GM18511 (cell line): Measurements from ENCODE around the gene KLHL22.
"Not testable (repeated sequence)": the region's sequence is repeated elsewhere in the genome, so short reads cannot be mapped to it uniquely, and the experiment has no call there.

Experiments
- ATAC-seq: cut with Tn5 transposase; IDR thresholded peaks from one replicate; pipeline ENCODE4 v1.9.1; 2021; ENCODE audit warnings: mild to moderate bottlenecking, moderate library complexity; ENCODE audit not compliant: unreplicated experiment

Gene KLHL22

DNA sequence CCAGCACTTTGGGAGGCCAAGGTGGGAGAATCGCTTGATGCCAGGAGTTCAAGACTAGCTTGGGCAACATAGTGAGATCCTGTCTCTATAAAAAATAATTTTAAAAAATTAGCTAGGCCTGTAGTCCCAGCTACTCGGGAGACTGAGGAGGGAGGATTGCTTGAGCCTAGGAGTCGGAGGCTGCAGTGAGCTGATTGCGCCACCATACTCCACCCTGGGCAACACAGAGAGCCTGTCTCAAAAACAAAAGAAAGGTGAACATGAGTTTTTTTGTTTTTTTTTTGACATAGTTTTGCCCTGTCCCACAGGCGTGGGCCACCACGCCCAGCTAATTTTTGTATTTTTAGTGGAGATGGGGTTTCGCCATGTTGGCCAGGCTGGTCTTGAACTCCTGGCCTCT, 29.5 kb upstream of the KLHL22 start:
- ATAC-seq = no peak

DNA sequence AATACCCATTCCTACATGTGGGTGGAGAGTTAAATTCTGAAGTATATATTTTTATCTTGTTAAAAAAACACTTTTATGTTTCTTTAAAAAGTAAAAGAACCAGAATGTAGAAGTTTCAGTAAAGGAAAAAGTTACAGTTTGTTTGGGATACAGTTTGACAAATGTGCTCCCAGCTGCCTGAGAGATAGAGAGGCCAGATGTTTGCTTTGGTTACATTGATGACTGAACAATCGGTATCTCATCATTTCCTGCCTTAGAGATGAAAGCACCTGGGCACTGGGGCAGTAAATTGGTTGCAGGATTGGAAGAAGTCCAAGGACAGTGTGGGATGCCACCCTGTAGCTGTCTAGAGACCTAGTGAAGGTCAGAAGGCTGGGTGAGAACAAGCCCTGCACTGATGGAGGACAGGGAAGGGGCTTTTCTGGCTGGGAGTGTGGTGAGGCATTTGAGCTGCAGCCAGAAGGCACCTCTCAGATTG, 28.4 kb upstream of the KLHL22 start:
- ATAC-seq = no peak

DNA sequence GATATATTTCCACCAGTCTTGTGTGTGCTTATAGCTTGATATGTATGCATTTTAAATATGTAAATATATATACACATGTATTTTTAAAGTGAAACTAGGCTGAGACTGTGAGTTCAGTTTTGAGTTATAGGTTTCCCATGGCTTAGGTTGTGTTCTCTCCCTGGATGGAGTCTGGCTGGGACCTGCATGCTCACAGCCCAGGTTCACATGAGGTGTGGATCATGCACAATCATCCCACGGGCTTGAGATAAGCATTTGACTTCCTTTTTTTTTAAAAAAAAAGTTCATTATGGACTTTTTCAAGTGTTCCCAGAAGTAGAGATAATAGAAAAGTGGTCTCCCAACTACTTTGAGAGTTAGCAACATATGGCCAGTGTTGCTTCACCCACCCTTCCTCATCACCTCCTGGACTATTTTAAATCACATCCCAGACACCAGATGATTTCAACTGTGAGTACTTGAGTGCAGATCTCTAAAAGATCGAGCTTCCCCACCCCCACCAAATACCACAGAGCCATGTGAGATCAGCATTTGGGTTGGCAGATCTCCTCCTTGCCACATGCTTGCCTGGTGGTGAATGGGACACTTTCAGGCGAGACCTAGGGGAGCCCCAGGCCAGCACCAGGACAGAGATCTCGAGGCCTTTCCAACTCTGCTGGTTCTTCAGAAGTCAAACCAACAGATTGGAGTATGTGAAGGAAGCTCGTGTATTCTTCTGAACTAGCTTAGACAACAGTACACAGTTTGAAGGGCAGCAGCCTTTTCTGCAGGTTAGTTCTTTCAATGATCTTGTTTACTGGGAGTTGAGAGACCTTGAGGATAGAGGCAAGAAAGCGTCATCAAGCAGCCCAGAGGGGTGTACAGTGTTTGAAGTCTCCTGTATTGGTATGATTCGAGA, 27.7 kb upstream of the KLHL22 start:
- no peak for ATAC-seq

DNA sequence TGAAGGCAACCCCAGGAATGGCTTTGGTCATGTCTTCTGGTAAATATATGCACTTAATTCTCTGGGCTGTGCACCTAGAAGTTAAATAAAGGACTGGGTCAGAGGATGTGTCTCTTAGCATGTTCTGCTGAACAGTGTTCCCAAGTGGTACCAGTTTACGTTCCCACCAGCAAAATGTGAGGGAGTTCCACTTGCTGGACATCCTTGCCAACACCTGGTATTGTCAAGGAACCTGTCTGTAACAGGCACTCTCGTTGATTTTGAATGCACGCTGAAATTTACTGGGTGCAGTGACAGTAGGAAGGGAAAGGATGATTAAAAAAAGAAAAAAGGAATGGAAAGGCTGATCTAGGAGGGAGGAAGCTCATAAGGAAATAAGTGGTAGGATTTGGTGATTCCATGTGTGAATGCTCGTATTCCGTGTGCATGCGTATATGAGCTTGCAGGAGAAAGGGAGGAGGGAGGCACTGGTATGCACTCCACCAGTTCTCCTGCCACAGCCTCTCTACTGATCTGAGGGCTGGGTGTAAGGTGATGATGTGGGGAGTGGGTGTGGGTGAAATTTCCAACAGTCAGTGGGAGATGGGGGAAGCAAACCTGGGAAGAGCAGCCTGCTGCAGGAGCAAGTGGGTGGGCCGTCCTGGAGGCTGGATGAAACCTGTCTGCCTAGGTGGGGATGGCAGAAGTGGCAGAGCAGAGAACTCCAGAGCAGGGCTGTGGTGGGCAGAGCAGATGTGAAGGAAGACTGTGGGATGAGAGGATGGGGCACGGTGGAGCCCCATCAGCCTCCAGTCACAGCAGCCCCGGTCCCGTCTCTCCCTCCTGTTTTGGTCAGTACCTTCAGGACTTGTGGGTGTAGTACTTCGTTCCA, 26.8 kb upstream of the KLHL22 start:
- no peak for ATAC-seq

DNA sequence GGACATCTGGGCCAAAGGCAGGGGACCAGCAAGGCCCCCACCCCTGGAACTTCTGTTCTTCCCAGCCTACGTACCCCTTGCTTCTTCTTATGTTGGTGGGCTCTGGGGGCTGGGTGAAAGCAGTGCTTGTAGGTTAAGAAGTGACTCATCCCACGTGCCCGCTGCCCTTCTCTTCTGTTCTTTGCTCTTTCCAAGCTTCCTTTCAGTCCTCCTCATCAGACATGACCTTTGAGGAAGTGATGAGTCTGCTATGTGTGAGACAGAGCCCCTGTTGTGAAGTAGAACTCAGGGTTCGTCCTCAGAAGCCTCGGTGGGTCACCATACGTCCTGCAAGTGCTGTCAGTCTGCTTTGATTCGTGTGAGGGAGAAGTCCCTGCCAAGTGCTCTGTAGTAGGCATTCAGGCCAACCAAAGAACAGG, 24.5 kb upstream of the KLHL22 start:
- no peak for ATAC-seq

DNA sequence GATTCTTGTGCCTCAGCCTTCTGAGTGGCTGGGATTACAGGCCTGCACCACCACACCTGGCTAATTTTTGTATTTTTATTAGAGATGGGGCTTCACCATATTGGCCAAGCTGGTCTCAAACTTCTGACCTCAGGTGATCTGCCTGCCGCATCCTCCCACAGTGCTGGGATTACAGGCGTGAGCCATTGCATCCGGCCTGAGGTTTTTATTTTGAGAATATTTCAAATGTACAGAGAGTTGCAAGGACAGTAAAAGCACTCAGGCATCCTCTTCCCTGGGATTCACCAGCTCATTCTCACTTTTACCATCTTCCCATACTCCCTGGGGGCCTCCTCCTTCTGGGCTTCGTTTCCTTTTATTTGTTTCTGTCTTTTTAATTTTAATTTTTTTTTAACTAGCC, 24.0 kb upstream of the KLHL22 start:
- no peak for ATAC-seq

DNA sequence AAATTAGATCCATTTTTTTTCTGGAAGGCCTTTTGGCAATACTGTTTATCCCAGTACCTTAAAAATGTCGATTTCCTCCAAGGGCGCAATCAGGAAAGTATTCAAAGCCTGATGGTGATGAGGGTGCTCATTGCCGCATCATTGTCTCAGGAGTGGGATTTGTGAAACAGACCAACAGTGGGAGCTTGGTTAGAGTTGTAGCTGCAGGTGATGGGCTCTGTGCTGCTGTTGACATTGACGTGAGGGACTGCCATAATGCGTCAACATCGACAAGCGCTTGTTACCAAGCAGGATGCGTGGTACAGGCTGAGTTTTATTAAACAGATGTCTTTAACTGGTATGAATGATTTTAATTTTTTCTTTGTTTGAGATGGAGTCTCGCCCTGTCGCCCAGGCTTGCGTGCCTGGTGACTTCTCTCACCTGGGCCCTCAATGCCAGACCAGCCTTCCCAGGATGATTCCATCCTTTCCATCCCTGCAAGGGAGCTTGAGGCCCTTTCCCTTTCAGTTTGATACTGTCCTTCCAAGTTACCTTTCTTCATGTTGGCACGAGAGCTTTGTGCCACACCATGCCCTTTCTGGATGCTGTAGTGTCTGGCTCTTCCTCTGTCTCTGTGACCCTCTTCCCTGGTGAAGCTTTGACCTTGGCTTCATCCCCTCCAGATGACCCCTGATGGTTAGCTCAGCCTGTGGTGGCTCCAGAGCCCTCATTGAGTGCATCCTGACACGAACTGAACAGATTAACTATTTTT, 22.4 kb upstream of the KLHL22 start:
- ATAC-seq = no peak

DNA sequence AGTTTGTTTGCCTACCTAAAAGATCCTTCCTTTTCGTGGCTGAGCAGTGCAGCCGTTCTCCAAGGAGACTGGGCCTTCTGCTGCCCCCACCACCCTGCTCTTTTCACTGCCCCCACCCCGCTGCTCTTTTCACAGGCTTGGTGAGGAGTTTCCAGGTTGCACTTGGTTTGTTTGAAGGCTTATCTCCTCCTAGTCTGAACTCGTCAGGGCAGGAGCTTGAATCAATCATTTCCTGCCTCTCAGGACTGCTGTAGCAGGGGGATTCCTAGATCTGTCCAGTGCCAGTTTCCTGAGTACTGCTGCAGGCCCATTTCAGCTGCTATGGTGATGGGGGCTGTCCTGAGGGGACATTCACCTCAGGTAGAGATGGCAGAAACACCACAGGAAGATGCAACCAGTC, 21.8 kb upstream of the KLHL22 start:
- ATAC-seq = no peak

DNA sequence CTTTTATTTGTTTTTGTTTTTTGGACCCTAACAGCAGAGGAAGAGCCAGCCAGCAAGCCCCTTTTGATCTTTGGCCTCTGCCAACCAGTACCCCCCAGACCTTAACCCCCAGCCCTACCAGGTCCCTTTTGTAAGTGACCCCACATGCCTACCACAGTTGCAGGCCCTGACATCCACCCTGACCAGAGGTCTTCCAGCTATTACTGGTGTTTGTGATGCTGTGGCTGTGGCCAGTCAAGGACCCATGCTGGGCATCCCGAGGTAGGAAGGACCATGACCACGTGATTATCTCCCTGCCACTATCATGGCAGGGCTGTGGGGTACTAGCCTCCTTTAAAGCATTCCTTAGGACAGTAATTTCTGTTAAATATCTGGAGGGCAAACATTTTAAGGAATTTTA, 20.8 kb upstream of the KLHL22 start:
- no peak for ATAC-seq

DNA sequence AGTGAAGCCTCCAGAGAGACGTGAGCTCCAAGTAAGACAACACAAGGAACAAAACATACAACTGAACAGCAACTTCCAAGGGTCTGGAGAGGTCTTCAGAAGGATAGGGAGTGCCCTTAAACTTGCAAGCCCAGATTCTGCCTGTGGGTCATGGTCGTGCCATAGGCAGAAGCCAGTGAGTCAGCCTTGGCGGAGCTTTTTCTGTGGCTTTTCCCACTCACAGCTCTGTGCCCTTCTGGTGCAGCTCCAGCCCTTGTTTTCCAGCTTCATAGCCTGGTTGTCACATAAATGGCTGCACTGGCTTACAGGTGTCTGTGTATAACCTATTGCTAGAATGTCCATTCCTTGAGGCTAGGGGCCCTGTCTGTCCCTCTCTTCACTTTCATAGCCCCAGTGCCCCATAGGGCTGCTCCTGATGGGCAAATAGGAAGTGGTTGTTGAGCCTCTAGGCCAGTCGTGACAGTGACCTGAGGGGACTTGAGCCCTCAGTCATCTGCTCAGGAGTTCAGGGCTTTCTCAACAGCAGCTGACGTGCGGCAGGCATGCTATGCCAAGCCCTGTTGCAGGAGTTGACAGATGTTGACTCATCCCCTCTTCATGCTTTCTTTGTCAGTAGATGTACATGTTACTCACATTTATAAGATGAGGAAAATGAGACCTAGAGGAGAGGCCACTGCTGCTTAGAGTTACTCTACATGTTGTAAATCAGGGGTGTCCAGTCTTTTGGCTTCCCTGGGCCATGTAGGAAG, 19.2 kb upstream of the KLHL22 start:
- no peak for ATAC-seq

DNA sequence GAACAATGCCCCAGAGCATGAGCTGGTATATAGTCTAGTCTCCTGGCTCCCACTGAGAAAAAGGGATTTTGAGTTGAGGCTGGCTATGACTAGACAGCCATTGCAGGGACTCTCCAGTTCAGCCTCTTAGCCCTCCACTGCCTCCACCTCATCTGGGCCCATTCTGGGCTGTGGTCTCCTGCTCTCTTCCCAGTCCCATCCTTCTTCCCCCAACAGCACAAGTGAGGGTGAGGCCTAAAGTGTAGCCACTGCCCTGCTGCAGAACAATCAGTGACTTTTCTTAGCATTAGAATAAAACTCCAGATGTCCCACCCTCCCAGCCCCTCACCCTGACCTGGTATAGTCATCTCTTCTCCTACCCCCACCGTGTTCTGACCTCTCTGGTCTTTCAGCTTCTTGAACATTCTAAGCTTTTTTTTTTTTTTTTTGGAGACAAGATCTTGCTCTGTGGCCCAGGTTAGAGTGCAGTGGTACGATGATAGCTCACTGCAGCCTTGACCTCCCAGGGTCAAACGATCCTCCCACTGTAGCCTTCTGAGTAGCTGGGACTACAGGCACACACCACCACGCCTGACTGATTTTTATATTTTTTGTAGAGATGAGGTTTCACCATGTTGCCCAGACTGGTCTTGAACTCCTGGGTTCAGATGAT, 16.1 kb upstream of the KLHL22 start:
- ATAC-seq = no peak

DNA sequence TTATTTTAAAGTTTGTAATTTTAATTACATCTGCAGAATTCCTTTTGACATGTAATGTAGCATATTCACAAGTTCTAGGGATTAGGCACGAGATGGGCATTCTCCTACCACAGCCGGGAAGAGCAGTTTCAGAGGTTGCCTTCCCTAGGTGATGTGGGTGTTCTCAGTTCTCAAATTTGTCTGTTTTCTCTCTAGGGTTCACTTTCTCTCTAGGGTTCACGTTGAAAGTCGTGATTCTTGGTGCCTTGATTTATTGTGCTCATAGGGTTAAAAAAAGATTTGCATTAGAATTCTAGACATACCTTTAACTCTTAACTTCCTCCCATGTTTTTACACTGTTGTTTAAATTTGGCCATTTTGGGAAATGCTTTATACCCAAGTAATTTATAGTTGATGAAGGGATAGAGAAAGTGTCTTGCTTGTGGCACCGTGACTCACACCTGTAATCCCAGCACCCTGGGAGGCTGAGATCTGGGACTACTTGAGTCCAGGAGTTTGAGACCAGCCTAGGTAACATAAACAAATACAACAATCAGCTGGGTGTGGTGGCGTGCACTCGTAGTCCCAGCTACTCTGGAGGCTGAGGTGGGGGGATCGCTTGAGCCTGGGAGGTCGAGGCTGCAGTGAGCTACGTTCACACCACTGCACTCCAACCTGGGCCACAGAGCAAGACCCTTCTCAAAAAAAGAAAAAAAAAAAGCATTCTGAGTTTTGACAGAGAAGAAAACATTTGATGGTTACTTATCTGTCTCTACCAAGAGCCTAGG, 15.4 kb upstream of the KLHL22 start:
- no peak for ATAC-seq

DNA sequence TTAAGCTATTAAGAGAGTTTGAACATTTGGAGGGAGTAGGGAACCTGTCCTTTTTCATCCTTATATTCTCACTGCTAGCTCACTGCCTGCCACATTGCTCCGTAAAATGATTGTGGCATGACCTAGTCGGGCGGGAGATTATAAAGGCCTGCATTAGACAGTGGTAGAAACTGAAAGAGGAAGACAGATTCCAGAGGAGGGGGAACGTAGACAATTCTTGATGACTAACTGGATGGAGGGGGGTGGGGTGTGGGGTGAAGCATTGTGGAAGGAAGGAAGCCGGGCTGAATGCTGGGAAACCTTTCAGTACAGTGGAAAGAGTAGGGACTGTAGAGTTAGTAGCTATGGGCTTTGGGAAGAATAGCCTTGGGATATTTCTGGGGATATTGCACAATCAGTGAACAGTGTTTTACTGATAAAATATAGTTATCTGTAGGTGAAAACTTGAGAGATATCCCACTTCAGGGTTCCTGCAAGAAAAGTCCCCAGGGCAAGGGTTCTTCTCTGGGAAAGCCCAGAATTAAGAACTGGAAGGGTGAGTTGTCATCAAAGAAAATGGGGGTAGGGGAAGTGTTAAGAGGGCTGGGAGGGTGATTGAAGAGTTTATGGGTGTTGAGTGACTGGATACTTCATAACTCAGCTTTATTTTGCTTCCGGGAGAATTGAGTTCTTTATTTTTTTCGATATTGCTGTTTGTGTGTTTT, 13.9 kb upstream of the KLHL22 start:
- ATAC-seq = no peak

DNA sequence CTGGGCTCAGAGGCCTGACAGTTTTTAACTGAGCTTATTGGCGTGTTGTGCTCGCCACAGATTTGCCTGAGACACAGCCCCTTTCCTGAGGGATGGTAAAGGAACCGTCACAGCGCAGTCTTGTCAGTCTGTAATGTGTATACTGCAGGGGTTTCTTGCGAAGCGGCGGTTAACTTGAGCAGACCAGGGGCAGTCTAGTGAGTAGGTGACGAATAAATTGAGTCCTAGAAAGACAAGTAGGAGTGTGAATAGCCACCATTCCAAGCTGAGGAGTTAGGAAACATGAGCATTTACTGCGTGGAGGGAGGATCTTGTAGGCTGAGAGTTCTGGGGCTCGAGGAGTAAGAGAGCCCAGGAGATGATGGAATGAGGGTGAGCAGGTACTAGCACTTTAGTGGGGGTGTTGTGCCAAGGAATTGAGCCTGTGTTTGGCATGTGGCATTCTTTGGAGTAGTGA, 13.2 kb upstream of the KLHL22 start:
- no peak for ATAC-seq

DNA sequence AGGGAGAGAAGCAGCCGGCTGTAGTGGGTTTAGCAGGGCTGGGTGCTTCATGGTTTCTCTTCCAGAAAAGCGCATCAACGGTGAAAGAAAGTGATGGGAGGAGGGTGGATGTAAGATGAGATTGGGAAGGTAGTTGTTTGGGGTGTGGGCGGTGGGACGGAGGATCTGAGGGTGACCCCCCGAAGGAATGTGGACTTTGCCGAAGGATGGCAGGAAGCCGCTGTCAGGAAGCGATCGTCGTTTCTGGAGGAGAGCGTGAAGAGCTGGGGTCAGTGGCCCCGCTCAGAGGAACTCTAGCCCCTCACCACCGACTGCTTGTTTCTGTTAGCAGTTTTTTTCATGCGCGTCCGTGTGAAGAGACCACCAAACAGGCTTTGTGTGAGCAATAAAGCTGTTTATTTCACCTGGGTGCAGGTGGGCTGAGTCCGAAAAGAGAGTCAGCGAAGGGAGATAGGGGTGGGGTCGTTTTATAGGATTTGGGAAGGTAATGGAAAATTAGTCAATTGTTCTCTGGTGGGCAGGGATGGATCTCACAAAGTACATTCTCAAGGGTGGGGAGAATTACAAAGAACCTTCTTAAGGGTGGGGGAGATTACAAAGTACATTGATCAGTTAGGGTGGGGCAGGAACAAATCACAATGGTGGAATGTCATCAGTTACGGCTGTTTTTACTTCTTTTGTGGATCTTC, 12.6 kb upstream of the KLHL22 start:
- not testable (repeated sequence) for ATAC-seq

DNA sequence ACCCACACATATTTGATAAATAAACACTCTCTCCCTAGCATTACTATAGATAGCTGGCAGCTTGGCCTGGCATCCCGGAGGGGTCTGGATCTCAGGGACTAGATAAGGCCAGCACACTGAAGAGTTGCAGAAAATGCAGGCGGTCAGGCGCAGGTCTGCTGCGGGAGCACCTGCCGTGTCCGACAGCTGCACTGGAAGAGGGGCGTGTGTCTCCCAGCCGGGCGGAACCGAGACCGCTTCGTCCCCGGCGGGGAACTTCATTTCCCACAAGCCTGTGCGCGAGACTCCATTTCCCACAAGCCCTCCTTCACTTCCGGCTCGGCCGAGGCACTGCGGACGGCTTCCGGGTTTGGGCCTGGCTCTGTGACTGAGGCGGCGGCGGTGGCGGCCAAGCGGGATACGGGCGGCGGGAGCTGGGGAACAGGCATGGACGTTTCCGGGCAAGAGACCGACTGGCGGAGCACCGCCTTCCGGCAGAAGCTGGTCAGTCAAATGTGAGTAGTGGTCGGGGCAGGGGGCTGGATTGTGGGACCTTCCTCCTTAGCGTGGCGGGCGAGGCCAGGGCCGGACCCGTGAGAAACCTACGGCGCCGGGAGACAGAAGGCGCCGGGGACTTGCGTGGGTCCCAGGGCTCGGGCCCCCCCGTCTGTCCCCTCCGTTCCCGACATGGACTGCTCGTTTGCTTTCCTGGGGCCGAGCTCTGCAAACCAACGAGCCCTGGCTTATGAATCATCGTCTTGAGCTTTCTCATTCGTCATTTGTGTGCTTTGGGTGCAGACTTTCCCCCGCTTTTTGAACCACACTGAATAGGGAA, 11.9 kb upstream of the KLHL22 start, which contains the start of gene MED15:
Gene MED15, plus strand, starts transcription at position 358 of the 814 bp plus-strand sequence. Its CDS starts 69 bp downstream, at position 427.
- peak; percentile 81 for ATAC-seq
